ENCODE data around the gene RTN4RL1.

DNA sequence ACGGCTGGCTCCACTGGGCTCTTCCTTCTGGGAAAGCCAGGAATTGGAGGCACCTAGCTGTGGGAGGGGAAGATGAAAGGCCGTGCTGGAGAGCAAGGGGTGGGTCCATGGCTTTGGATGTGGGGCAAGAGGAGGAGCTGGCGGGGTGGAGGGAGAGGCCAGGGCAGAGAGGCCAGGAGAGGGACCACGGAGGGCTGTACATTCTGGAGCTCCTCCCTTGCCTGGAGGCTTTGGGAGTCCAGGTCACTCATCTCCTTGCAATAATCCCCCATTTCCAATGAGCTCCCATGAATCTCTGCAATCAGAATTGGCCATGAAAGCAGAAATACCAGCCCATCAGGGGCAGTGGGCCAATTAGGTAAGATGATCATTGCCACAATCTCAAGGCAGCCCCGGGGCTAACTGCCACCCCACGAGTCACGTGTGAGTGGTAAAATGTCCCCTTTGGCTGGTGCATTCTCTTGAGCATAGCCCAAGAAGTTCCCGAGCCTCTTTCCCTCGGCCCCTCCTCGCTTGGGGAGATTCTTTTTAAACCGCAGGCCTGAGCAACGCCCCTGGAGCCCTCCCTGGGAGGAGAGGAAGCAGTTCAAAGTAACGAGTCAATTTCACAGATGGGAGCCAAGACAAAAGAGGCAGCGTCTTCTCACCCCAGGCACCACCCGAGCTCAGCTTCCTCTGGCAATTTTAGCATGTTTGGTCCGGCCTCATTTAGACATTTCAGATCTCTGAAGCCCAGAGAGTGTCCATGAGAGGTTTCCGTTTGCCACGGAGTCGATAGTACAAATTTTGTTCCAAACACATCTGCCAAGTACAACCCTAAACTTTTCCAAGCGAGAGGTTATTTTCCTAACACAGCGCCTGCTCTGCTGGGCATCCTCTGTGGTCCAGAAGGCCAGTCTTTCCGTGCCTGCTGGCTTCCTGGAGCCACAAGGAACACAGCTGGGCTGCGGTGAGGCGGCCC lies 13.4 kb downstream of the RTN4RL1 start:
- TF ChIP-seq MYNN (tag by site-specific recombination; IDR thresholded peaks at IDR 0.05; ENCODE audit: borderline replicate concordance) (no peak), ZNF366 (tag by site-specific recombination; conservative IDR thresholded peaks at IDR 0.05) (no peak), ZNF76 (tag by site-specific recombination; IDR thresholded peaks at IDR 0.05; ENCODE audit: borderline replicate concordance, low read depth) (no peak), IKZF3 (tag by site-specific recombination; IDR thresholded peaks at IDR 0.05) (no peak), ZNF274 (IDR thresholded peaks at IDR 0.05; ENCODE audit: low read length) (no peak), ZNF274 (tag by site-specific recombination; IDR thresholded peaks at IDR 0.05; ENCODE audit: borderline replicate concordance) (no peak), TCF7L2 (IDR thresholded peaks at IDR 0.05; ENCODE audit: borderline replicate concordance, low read depth, low read length) (no peak)
- TF ChIP-seq, protein P1, sequence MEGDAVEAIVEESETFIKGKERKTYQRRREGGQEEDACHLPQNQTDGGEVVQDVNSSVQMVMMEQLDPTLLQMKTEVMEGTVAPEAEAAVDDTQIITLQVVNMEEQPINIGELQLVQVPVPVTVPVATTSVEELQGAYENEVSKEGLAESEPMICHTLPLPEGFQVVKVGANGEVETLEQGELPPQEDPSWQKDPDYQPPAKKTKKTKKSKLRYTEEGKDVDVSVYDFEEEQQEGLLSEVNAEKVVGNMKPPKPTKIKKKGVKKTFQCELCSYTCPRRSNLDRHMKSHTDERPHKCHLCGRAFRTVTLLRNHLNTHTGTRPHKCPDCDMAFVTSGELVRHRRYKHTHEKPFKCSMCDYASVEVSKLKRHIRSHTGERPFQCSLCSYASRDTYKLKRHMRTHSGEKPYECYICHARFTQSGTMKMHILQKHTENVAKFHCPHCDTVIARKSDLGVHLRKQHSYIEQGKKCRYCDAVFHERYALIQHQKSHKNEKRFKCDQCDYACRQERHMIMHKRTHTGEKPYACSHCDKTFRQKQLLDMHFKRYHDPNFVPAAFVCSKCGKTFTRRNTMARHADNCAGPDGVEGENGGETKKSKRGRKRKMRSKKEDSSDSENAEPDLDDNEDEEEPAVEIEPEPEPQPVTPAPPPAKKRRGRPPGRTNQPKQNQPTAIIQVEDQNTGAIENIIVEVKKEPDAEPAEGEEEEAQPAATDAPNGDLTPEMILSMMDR (tag by site-specific recombination; IDR thresholded peaks at IDR 0.05) = no peak
- TF ChIP-seq, protein P2, sequence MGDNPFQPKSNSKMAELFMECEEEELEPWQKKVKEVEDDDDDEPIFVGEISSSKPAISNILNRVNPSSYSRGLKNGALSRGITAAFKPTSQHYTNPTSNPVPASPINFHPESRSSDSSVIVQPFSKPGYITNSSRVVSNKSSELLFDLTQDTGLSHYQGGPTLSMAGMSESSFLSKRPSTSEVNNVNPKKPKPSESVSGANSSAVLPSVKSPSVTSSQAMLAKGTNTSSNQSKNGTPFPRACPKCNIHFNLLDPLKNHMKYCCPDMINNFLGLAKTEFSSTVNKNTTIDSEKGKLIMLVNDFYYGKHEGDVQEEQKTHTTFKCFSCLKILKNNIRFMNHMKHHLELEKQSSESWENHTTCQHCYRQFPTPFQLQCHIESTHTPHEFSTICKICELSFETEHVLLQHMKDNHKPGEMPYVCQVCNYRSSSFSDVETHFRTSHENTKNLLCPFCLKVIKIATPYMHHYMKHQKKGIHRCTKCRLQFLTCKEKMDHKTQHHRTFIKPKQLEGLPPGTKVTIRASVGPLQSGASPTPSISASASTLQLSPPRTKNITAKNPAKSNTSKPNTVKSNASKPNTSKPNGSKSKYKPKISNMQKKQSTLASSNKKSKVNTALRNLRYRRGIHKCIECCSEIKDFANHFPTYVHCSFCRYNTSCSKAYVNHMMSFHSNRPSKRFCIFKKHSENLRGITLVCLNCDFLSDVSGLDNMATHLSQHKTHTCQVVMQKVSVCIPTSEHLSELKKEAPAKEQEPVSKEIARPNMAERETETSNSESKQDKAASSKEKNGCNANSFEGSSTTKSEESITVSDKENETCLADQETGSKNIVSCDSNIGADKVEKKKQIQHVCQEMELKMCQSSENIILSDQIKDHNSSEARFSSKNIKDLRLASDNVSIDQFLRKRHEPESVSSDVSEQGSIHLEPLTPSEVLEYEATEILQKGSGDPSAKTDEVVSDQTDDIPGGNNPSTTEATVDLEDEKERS (tag by site-specific recombination; IDR thresholded peaks at IDR 0.05) = no peak
- TF ChIP-seq, protein P3, sequence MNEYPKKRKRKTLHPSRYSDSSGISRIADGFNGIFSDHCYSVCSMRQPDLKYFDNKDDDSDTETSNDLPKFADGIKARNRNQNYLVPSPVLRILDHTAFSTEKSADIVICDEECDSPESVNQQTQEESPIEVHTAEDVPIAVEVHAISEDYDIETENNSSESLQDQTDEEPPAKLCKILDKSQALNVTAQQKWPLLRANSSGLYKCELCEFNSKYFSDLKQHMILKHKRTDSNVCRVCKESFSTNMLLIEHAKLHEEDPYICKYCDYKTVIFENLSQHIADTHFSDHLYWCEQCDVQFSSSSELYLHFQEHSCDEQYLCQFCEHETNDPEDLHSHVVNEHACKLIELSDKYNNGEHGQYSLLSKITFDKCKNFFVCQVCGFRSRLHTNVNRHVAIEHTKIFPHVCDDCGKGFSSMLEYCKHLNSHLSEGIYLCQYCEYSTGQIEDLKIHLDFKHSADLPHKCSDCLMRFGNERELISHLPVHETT (tag by site-specific recombination; IDR thresholded peaks at IDR 0.05) = no peak

All from HEK293 (cell line).